K562 (cell line): ENCODE measurements around the gene PYGO2. TPM values are rescaled to one million over a fixed set of nuclear protein-coding genes. Genes with fewer than 3 reads are reported as not detected.

Experiments used
- DPF2 ChIP-seq: fragments of 450-650 bp; IDR thresholded peaks from 2 replicates; pipeline ENCODE4 v1.6.1; 2016
- GATAD2B ChIP-seq: fragments of 450-650 bp; IDR thresholded peaks from 2 replicates; pipeline ENCODE4 v1.6.1; 2017; ENCODE audit warnings: mild to moderate bottlenecking, borderline replicate concordance
- MGA ChIP-seq: fragments of 450-650 bp; IDR thresholded peaks from 2 replicates; pipeline ENCODE4 v1.6.1; 2016; ENCODE audit warnings: mild to moderate bottlenecking, moderate library complexity
- RBM22 ChIP-seq: fragments of 200-400 bp; formaldehyde crosslinking; IDR thresholded peaks from 2 replicates; pipeline ENCODE4 v1.6.1; 2018; ENCODE audit warnings: low read length, low read depth; ENCODE audit not compliant: poor library complexity, severe bottlenecking
- RUNX1 ChIP-seq: sonication (generic); IDR thresholded peaks from 2 replicates; pipeline ENCODE4 v1.6.1; 2016; ENCODE audit warnings: antibody characterized with exemption, low read depth
- ZEB2 ChIP-seq: fragments of 450-650 bp; IDR thresholded peaks from 2 replicates; pipeline ENCODE4 v1.6.1; 2016
- ZNF766 ChIP-seq: fragments of 200-800 bp; sonication (Bioruptor generic); conservative IDR thresholded peaks from 2 replicates; pipeline ENCODE4 v1.6.1; 2016; ENCODE audit warnings: missing genetic modification characterization, missing compliant biosample characterization
- polyA plus RNA-seq, 8 experiments: library from polyadenylated mRNA; depleted of rRNA in 4 of 8; stranded (reverse) in 5 of 8; unstranded in 3 of 8; fragments of >200 nt; fragmentation: Nextera tagmentation in 2 of 8; fragmentation: Illumina TruSeq in 1 of 8; extraction: Ambion mirVana in 2 of 8; extraction: Trizol in 1 of 8; gene quantifications; 2 replicates each; pipeline versions ENCODE4 v1.2.1 to v1.2.3, GENCODE V29; 2011 to 2014; ENCODE audit warnings: inconsistent platforms in 1 of 8, missing spikeins in 1 of 8
- total RNA-seq, 7 experiments: library from RNA; depleted of rRNA in 6 of 7; stranded (reverse); fragments of >200 nt in 6 of 7; fragmentation: Illumina TruSeq in 2 of 7; extraction: Trizol in 2 of 7; gene quantifications; 2 replicates each; pipeline versions ENCODE4 v1.2.1 to v1.2.3, GENCODE V29; 2011 to 2021; ENCODE audit warnings: low replicate concordance in 1 of 7
- TF ChIP-seq, protein P1 (sequence below): fragments of 450-650 bp; formaldehyde crosslinking; IDR thresholded peaks from 2 replicates; pipeline ENCODE4 v1.4.0; 2020; ENCODE audit warnings: mild to moderate bottlenecking, moderate library complexity
- TF ChIP-seq, protein P2 (sequence below), 2 experiments: IDR thresholded peaks; 2 replicates each; pipeline ENCODE4 v1.6.1; 2012; ENCODE audit warnings: improper control_type of control experiment in 2 of 2, low read depth in 2 of 2, low read length in 2 of 2, borderline replicate concordance in 1 of 2
- TF ChIP-seq, protein P3 (sequence below): fragments of 450-650 bp; formaldehyde crosslinking; IDR thresholded peaks from 2 replicates; pipeline ENCODE4 v1.4.0; 2022; ENCODE audit warnings: mild to moderate bottlenecking, moderate library complexity

Gene PYGO2
- total and polyA plus RNA-seq, 9 of the 15 experiments (the other 6 are each of a cell fraction or from before 2014, with no cell fraction given): 8.3 to 36.2 (median 18.2) TPM

- TF ChIP-seq, protein P1, sequence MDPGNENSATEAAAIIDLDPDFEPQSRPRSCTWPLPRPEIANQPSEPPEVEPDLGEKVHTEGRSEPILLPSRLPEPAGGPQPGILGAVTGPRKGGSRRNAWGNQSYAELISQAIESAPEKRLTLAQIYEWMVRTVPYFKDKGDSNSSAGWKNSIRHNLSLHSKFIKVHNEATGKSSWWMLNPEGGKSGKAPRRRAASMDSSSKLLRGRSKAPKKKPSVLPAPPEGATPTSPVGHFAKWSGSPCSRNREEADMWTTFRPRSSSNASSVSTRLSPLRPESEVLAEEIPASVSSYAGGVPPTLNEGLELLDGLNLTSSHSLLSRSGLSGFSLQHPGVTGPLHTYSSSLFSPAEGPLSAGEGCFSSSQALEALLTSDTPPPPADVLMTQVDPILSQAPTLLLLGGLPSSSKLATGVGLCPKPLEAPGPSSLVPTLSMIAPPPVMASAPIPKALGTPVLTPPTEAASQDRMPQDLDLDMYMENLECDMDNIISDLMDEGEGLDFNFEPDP (CRISPR knock-in tag): no peak
- TF ChIP-seq DPF2 (peak; percentile 34; the same call in 1 of the 2 replicates), RBM22 (no peak), RUNX1 (no peak), GATAD2B (no peak), MGA (peak; percentile 98), ZEB2 (peak; percentile 82; the same call in 1 of the 2 replicates), ZNF766 (CRISPR knock-in tag) (no peak; the same call in 1 of the 2 replicates)
- TF ChIP-seq, protein P2, sequence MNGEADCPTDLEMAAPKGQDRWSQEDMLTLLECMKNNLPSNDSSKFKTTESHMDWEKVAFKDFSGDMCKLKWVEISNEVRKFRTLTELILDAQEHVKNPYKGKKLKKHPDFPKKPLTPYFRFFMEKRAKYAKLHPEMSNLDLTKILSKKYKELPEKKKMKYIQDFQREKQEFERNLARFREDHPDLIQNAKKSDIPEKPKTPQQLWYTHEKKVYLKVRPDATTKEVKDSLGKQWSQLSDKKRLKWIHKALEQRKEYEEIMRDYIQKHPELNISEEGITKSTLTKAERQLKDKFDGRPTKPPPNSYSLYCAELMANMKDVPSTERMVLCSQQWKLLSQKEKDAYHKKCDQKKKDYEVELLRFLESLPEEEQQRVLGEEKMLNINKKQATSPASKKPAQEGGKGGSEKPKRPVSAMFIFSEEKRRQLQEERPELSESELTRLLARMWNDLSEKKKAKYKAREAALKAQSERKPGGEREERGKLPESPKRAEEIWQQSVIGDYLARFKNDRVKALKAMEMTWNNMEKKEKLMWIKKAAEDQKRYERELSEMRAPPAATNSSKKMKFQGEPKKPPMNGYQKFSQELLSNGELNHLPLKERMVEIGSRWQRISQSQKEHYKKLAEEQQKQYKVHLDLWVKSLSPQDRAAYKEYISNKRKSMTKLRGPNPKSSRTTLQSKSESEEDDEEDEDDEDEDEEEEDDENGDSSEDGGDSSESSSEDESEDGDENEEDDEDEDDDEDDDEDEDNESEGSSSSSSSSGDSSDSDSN (IDR thresholded peaks at IDR 0.05; ENCODE audit: borderline replicate concordance in 1 of 2, low read depth in 2 of 2, low read length in 2 of 2): no peak; a peak in 1 of 4 replicates
- TF ChIP-seq, protein P3, sequence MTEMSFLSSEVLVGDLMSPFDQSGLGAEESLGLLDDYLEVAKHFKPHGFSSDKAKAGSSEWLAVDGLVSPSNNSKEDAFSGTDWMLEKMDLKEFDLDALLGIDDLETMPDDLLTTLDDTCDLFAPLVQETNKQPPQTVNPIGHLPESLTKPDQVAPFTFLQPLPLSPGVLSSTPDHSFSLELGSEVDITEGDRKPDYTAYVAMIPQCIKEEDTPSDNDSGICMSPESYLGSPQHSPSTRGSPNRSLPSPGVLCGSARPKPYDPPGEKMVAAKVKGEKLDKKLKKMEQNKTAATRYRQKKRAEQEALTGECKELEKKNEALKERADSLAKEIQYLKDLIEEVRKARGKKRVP (CRISPR knock-in tag): no peak
Observed at GRCh38 chr1:154999571-155000410, 38.2 kb upstream of the PYGO2 start (continued).
